ENCODE measurements around the gene SHPK.

- TF ChIP-seq EP300 (IDR thresholded peaks at IDR 0.05) (no peak), CTCF (IDR thresholded peaks at IDR 0.05) (no peak), POLR2A (IDR thresholded peaks at IDR 0.05) (no peak), POLR2AphosphoS5 (IDR thresholded peaks at IDR 0.05) (no peak)
These were observed 21.5 kb upstream of the SHPK start for GRCh38 chr17:3657588-3657869.
